Astrocyte (in vitro differentiated cells and primary cell): ENCODE results near the gene KCNJ11. TPM values are rescaled to one million over a fixed set of nuclear protein-coding genes. Genes with fewer than 3 reads are reported as not detected.

Source experiments
- DNase-seq: peaks from one replicate; pipeline ENCODE4 v3.0.0-alpha.2; 2010; ENCODE audit warnings: low read depth
- FAIRE-seq: peaks from 2 replicates; lab custom pipeline; 2011; peaks lifted over from hg19 to GRCh38; lab: Jason Lieb, UNC
- H2AFZ ChIP-seq: 2 replicates; pipeline ENCODE4 v1.6.0; 2012; ENCODE audit warnings: low read depth, low read length, inconsistent platforms
- H3K27ac ChIP-seq: 2 replicates; pipeline ENCODE4 v1.5.1; 2011; ENCODE audit warnings: low read depth, low read length, inconsistent platforms
- H3K27me3 ChIP-seq: 2 replicates; pipeline ENCODE4 v1.6.0; 2011; ENCODE audit warnings: low read length, inconsistent platforms; ENCODE audit not compliant: insufficient read depth
- H3K36me3 ChIP-seq: 2 replicates; pipeline ENCODE4 v1.5.1; 2011; ENCODE audit warnings: low read length, inconsistent platforms; ENCODE audit not compliant: insufficient read depth
- H3K4me1 ChIP-seq: 2 replicates; pipeline ENCODE4 v1.5.1; 2011; ENCODE audit warnings: low read length, inconsistent platforms; ENCODE audit not compliant: insufficient read depth
- H3K4me2 ChIP-seq: 2 replicates; pipeline ENCODE4 v1.6.0; 2012; ENCODE audit warnings: low read length, inconsistent platforms
- H3K4me3 ChIP-seq: 2 replicates; pipeline ENCODE4 v1.5.1; 2011; ENCODE audit warnings: low read depth, mild to moderate bottlenecking, low read length, inconsistent platforms; ENCODE audit not compliant: insufficient read depth
- H3K79me2 ChIP-seq: 2 replicates; pipeline ENCODE4 v1.6.0; 2012; ENCODE audit warnings: mild to moderate bottlenecking, low read length, inconsistent platforms; ENCODE audit not compliant: insufficient read depth
- H3K9ac ChIP-seq: 2 replicates; pipeline ENCODE4 v1.6.0; 2012; ENCODE audit warnings: mild to moderate bottlenecking, low read length, inconsistent platforms
- H3K9me3 ChIP-seq: 2 replicates; pipeline ENCODE4 v1.5.1; 2012; ENCODE audit warnings: low read depth, mild to moderate bottlenecking, low read length, inconsistent platforms; ENCODE audit not compliant: insufficient read depth
- H4K20me1 ChIP-seq: 2 replicates; pipeline ENCODE4 v1.6.0; 2012; ENCODE audit warnings: low read length, inconsistent platforms; ENCODE audit not compliant: insufficient read depth
- H3K27ac Mint-ChIP-seq: one replicate; pipeline ENCODE4 v1.8.0; 2021; ENCODE audit warnings: mild to moderate bottlenecking, mixed read lengths; ENCODE audit not compliant: unreplicated experiment
- H3K27me3 Mint-ChIP-seq: one replicate; pipeline ENCODE4 v1.8.0; 2021; ENCODE audit warnings: low read depth, mixed read lengths; ENCODE audit not compliant: unreplicated experiment
- H3K36me3 Mint-ChIP-seq: one replicate; pipeline ENCODE4 v1.8.0; 2021; ENCODE audit warnings: low read depth, mixed read lengths; ENCODE audit not compliant: unreplicated experiment
- H3K4me1 Mint-ChIP-seq: one replicate; pipeline ENCODE4 v1.8.0; 2021; ENCODE audit warnings: low read depth, mixed read lengths; ENCODE audit not compliant: unreplicated experiment
- H3K4me3 Mint-ChIP-seq: one replicate; pipeline ENCODE4 v1.8.0; 2021; ENCODE audit warnings: mild to moderate bottlenecking, moderate library complexity, mixed read lengths; ENCODE audit not compliant: unreplicated experiment
- H3K9me3 Mint-ChIP-seq: one replicate; pipeline ENCODE4 v1.8.0; 2021; ENCODE audit warnings: mild to moderate bottlenecking, mixed read lengths; ENCODE audit not compliant: unreplicated experiment
- CTCF ChIP-seq: IDR thresholded peaks from 2 replicates; pipeline ENCODE4 v1.5.1; 2011; ENCODE audit warnings: low read depth, mild to moderate bottlenecking, inconsistent platforms, low read length, moderate library complexity; ENCODE audit not compliant: insufficient read depth
- EZH2 ChIP-seq: IDR thresholded peaks from 2 replicates; pipeline ENCODE4 v1.6.1; 2012; ENCODE audit warnings: mild to moderate bottlenecking, low read length, inconsistent platforms; ENCODE audit not compliant: insufficient read depth
- total RNA-seq: library from RNA; stranded (reverse); gene quantifications from 2 replicates; pipeline ENCODE4 v1.2.1, GENCODE V29; 2021

The KCNJ11 gene
- total RNA-seq, 1 donor from 2014 or later: 0.43 TPM

- Mint-ChIP-seq H3K27me3 (peaks cover 45% of the 10 kb centered on the region), H3K36me3 (peaks cover 3% of the 10 kb centered on the region), H3K27ac (no peak overlapping the region), H3K9me3 (peaks cover 2% of the 10 kb centered on the region), H3K4me1 (peaks cover 4% of the 10 kb centered on the region), H3K4me3 (no peak overlapping the region)
- Histone ChIP-seq H4K20me1 (no peaks in the 10 kb centered on the region), H3K4me1 (peaks cover 3% of the 10 kb centered on the region), H3K27me3 (peaks cover 9% of the 10 kb centered on the region), H2AFZ (no peak overlapping the region), H3K27ac (no peak overlapping the region), H3K36me3 (no peaks in the 10 kb centered on the region), H3K4me2 (no peak overlapping the region), H3K9ac (no peak overlapping the region), H3K4me3 (no peak overlapping the region), H3K9me3 (no peaks in the 10 kb centered on the region), H3K79me2 (no peaks in the 10 kb centered on the region)
- TF ChIP-seq EZH2: no peak
- no peak for TF ChIP-seq CTCF
- DNase-seq (no peak), FAIRE-seq (no peak)
These were observed 648 bp downstream of the KCNJ11 start for GRCh38 chr11:17387811-17388210.

- H3K4me3 ChIP-seq: no peak overlapping the region
- peaks cover 8% of the 10 kb centered on the region for H3K4me1 Mint-ChIP-seq
- no peaks in the 10 kb centered on the region for H3K36me3 ChIP-seq
- H3K27ac ChIP-seq: no peak overlapping the region
- H3K4me1 ChIP-seq: peaks cover 6% of the 10 kb centered on the region
- no peak overlapping the region for H3K27ac Mint-ChIP-seq
- H3K9ac ChIP-seq: no peak overlapping the region
- DNase-seq (no peak), FAIRE-seq (no peak)
- peaks cover 43% of the 10 kb centered on the region for H3K27me3 Mint-ChIP-seq
- H4K20me1 ChIP-seq: no peaks in the 10 kb centered on the region
- H2AFZ ChIP-seq: no peak overlapping the region
- no peaks in the 10 kb centered on the region for H3K79me2 ChIP-seq
- no peaks in the 10 kb centered on the region for H3K9me3 ChIP-seq
- H3K4me2 ChIP-seq: no peak overlapping the region
- peaks cover 3% of the 10 kb centered on the region for H3K36me3 Mint-ChIP-seq
- TF ChIP-seq EZH2 (no peak), CTCF (no peak)
- peaks cover 2% of the 10 kb centered on the region for H3K9me3 Mint-ChIP-seq
- H3K27me3 ChIP-seq: peaks cover 9% of the 10 kb centered on the region
- no peak overlapping the region for H3K4me3 Mint-ChIP-seq
These were observed 1.2 kb downstream of the KCNJ11 start for GRCh38 chr11:17387254-17387653.

- FAIRE-seq: no peak
- no peak overlapping the region for H3K4me3 Mint-ChIP-seq
- H3K27ac Mint-ChIP-seq: no peak overlapping the region
- Histone ChIP-seq H3K4me2 (no peak overlapping the region), H3K4me1 (peaks cover 11% of the 10 kb centered on the region), H3K9me3 (no peaks in the 10 kb centered on the region), H3K79me2 (no peaks in the 10 kb centered on the region), H2AFZ (no peak overlapping the region), H3K36me3 (no peaks in the 10 kb centered on the region), H3K27me3 (peaks cover 9% of the 10 kb centered on the region), H3K4me3 (no peak overlapping the region), H3K9ac (no peak overlapping the region), H4K20me1 (no peaks in the 10 kb centered on the region), H3K27ac (no peak overlapping the region)
- no peak for DNase-seq
- H3K4me1 Mint-ChIP-seq: peaks cover 16% of the 10 kb centered on the region
- H3K9me3 Mint-ChIP-seq: peaks cover 2% of the 10 kb centered on the region
- peaks cover 3% of the 10 kb centered on the region for H3K36me3 Mint-ChIP-seq
- peaks cover 35% of the 10 kb centered on the region for H3K27me3 Mint-ChIP-seq
- peak; percentile 42 for TF ChIP-seq CTCF
- no peak for TF ChIP-seq EZH2
These were observed 2.0 kb downstream of the KCNJ11 start for GRCh38 chr11:17386331-17387084.
